MM.1S (cell line): ENCODE measurements around the gene METTL25B.

ENCODE experiments used
- DNase-seq: peaks from one replicate; pipeline ENCODE4 v3.0.0-alpha.2; 2015
- H2AFZ ChIP-seq: fragments of 300-600 bp; sonication (generic); 2 replicates; pipeline ENCODE4 v1.6.0; 2016; ENCODE audit warnings: antibody characterized with exemption, low read length
- H3F3A ChIP-seq: fragments of 300-600 bp; sonication (generic); 2 replicates; pipeline ENCODE4 v1.6.1; 2016; ENCODE audit warnings: mild to moderate bottlenecking, antibody characterized with exemption, low read length, moderate library complexity, mixed read lengths; ENCODE audit not compliant: insufficient read depth
- H3K27ac ChIP-seq: fragments of 300-600 bp; sonication (generic); 2 replicates; pipeline ENCODE4 v1.5.1; 2016; ENCODE audit warnings: mild to moderate bottlenecking, low read length
- H3K27me3 ChIP-seq: fragments of 300-600 bp; sonication (generic); replicated peaks from 2 replicates; pipeline ENCODE4 v1.6.0; 2016; ENCODE audit warnings: low read length; ENCODE audit not compliant: insufficient read depth
- H3K36me3 ChIP-seq: fragments of 300-600 bp; sonication (generic); replicated peaks from 2 replicates; pipeline ENCODE4 v1.6.1; 2016; ENCODE audit warnings: mild to moderate bottlenecking, low read length, mixed read lengths; ENCODE audit not compliant: insufficient read depth
- H3K4me1 ChIP-seq: fragments of 300-600 bp; sonication (generic); 2 replicates; pipeline ENCODE4 v1.6.1; 2016; ENCODE audit warnings: low read length, mixed read lengths
- H3K4me2 ChIP-seq: fragments of 300-600 bp; sonication (generic); 2 replicates; pipeline ENCODE4 v1.6.0; 2016; ENCODE audit warnings: low read depth, low read length
- H3K4me3 ChIP-seq: fragments of 300-600 bp; sonication (generic); 2 replicates; pipeline ENCODE4 v1.5.1; 2016; ENCODE audit warnings: low read length, mixed read lengths
- H3K79me2 ChIP-seq: fragments of 300-600 bp; sonication (generic); 2 replicates; pipeline ENCODE4 v1.6.1; 2016; ENCODE audit warnings: mixed run types, low read length, mixed read lengths
- H3K9ac ChIP-seq: fragments of 300-600 bp; sonication (generic); 2 replicates; pipeline ENCODE4 v1.6.1; 2016; ENCODE audit warnings: low read length, mixed read lengths
- H3K9me2 ChIP-seq: fragments of 300-600 bp; sonication (generic); replicated peaks from 2 replicates; pipeline ENCODE4 v1.6.1; 2016; ENCODE audit warnings: mild to moderate bottlenecking, low read length, mixed read lengths; ENCODE audit not compliant: insufficient read depth
- H3K9me3 ChIP-seq: fragments of 300-600 bp; sonication (generic); replicated peaks from 2 replicates; pipeline ENCODE4 v1.6.1; 2016; ENCODE audit warnings: mild to moderate bottlenecking, low read length, mixed read lengths; ENCODE audit not compliant: insufficient read depth
- H4K20me1 ChIP-seq: fragments of 300-600 bp; sonication (generic); 2 replicates; pipeline ENCODE4 v1.6.1; 2016; ENCODE audit warnings: mild to moderate bottlenecking, low read length, moderate library complexity, mixed read lengths; ENCODE audit not compliant: insufficient read depth
- CTCF ChIP-seq: fragments of 300-600 bp; sonication (generic); IDR thresholded peaks from 2 replicates; pipeline ENCODE4 v1.5.1; 2016; ENCODE audit warnings: antibody characterized with exemption, low read length, mixed read lengths
- EZH2 ChIP-seq: fragments of 300-600 bp; sonication (generic); optimal IDR thresholded peaks from 2 replicates; pipeline ENCODE3; 2017; ENCODE audit warnings: low read depth, mild to moderate bottlenecking, antibody characterized with exemption, low read length, mixed read lengths
- EZH2phosphoT487 ChIP-seq: fragments of 300-600 bp; sonication (generic); IDR thresholded peaks from 2 replicates; pipeline ENCODE4 v1.6.1; 2018; ENCODE audit warnings: antibody characterized with exemption, low read length

METTL25B gene

GRCh38 chr1:156706657-156707416 lies 21.4 kb upstream of the METTL25B start:
- Histone ChIP-seq H4K20me1 (no peaks in the 10 kb centered on the region), H3K36me3 (no peaks in the 10 kb centered on the region), H3K79me2 (no peaks in the 10 kb centered on the region), H2AFZ (peak overlapping the region; percentile 59), H3K4me3 (peak overlapping the region; percentile 54), H3K27me3 (peaks cover 56% of the 10 kb centered on the region), H3F3A (no peaks in the 10 kb centered on the region; the same call in 1 of the 2 replicates), H3K9ac (no peak overlapping the region), H3K27ac (no peak overlapping the region), H3K9me3 (no peaks in the 10 kb centered on the region), H3K4me2 (peak overlapping the region; percentile 96), H3K4me1 (peaks cover 16% of the 10 kb centered on the region), H3K9me2 (no peaks in the 10 kb centered on the region)
- TF ChIP-seq CTCF: no peak
- no peak for TF ChIP-seq EZH2phosphoT487
- no peak for TF ChIP-seq EZH2
- DNase-seq: no peak

GRCh38 chr1:156707417-156708217 lies 20.7 kb upstream of the METTL25B start:
- Histone ChIP-seq H3K27ac (no peak overlapping the region), H2AFZ (no peak overlapping the region), H3K36me3 (no peaks in the 10 kb centered on the region), H3K79me2 (no peaks in the 10 kb centered on the region), H3K9me3 (no peaks in the 10 kb centered on the region), H3K4me3 (no peak overlapping the region), H4K20me1 (no peaks in the 10 kb centered on the region), H3F3A (no peaks in the 10 kb centered on the region; the same call in 1 of the 2 replicates), H3K9me2 (no peaks in the 10 kb centered on the region), H3K4me2 (no peak overlapping the region), H3K4me1 (peaks cover 16% of the 10 kb centered on the region), H3K27me3 (peaks cover 56% of the 10 kb centered on the region), H3K9ac (no peak overlapping the region)
- TF ChIP-seq CTCF (no peak), EZH2 (no peak), EZH2phosphoT487 (no peak)
- no peak for DNase-seq

GRCh38 chr1:156708218-156708661 lies 20.0 kb upstream of the METTL25B start:
- no peaks in the 10 kb centered on the region for H3K9me2 ChIP-seq
- no peaks in the 10 kb centered on the region; the same call in 1 of the 2 replicates for H3F3A ChIP-seq
- H3K27ac ChIP-seq: no peak overlapping the region
- H3K4me3 ChIP-seq: no peak overlapping the region
- no peaks in the 10 kb centered on the region for H4K20me1 ChIP-seq
- no peaks in the 10 kb centered on the region for H3K36me3 ChIP-seq
- TF ChIP-seq EZH2phosphoT487 (no peak), EZH2 (no peak), CTCF (no peak)
- no peaks in the 10 kb centered on the region for H3K9me3 ChIP-seq
- no peak for DNase-seq
- peaks cover 50% of the 10 kb centered on the region for H3K27me3 ChIP-seq
- no peak overlapping the region for H3K9ac ChIP-seq
- no peaks in the 10 kb centered on the region for H3K79me2 ChIP-seq
- peaks cover 16% of the 10 kb centered on the region for H3K4me1 ChIP-seq
- H2AFZ ChIP-seq: no peak overlapping the region
- no peak overlapping the region for H3K4me2 ChIP-seq
